Measurements from ENCODE around the gene GNAT1.
A peak's percentile ranks its signal among the peaks of the same experiment; 100 is the strongest.

DNA sequence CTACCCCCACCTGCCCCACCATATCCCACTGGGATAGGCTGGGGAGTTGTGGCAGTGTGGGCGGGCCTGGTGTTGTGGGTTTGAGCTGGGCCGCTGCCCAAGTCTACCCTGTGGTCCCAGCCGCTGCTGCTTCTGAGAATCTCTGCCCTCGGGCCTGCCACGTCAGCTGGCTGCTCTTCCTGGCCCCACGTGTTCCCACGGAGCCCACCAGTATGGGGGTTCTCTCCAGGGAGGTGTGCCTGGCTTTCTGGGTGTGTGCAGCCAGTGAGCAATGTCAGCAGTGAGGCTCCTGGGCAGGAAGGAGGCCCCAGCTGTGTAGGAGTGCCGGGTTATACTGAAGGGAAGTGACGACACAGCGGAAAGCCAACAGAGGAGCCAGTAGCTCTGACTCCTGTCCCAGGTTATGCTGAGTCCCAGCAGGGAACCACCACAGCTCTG lies 55.1 kb downstream of the GNAT1 start:
- TF ChIP-seq, protein P1, sequence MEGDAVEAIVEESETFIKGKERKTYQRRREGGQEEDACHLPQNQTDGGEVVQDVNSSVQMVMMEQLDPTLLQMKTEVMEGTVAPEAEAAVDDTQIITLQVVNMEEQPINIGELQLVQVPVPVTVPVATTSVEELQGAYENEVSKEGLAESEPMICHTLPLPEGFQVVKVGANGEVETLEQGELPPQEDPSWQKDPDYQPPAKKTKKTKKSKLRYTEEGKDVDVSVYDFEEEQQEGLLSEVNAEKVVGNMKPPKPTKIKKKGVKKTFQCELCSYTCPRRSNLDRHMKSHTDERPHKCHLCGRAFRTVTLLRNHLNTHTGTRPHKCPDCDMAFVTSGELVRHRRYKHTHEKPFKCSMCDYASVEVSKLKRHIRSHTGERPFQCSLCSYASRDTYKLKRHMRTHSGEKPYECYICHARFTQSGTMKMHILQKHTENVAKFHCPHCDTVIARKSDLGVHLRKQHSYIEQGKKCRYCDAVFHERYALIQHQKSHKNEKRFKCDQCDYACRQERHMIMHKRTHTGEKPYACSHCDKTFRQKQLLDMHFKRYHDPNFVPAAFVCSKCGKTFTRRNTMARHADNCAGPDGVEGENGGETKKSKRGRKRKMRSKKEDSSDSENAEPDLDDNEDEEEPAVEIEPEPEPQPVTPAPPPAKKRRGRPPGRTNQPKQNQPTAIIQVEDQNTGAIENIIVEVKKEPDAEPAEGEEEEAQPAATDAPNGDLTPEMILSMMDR (IDR thresholded peaks at IDR 0.05), result peak in 1 of 7 experiments; percentile 30
- TF ChIP-seq EP300 (IDR thresholded peaks at IDR 0.05) (no peak), POLR2AphosphoS5 (IDR thresholded peaks at IDR 0.05) (peak in 1 of 3 donors; percentile 44)
